IgD-negative memory B cell (primary cell): ENCODE data around the gene OCRL. TPM values are rescaled to one million over a fixed set of nuclear protein-coding genes. Genes with fewer than 3 reads are reported as not detected.
"Not testable (repeated sequence)": the region's sequence is repeated elsewhere in the genome, so short reads cannot be mapped to it uniquely, and the experiment has no call there.

Experiments
- H3K27ac Mint-ChIP-seq, 3 donors: one replicate each; pipeline ENCODE4 v1.8.0; 2020 to 2022; ENCODE audit warnings: mild to moderate bottlenecking in 3 of 3, mixed read lengths in 3 of 3, moderate library complexity in 1 of 3
- H3K27me3 Mint-ChIP-seq: one replicate; pipeline ENCODE4 v1.8.0; 2021; ENCODE audit warnings: mixed read lengths
- H3K36me3 Mint-ChIP-seq: one replicate; pipeline ENCODE4 v1.8.0; 2020; ENCODE audit warnings: mild to moderate bottlenecking, mixed read lengths
- H3K4me1 Mint-ChIP-seq, 3 donors: one replicate each; pipeline ENCODE4 v1.8.0; 2020 to 2022; ENCODE audit warnings: mixed read lengths in 3 of 3, mild to moderate bottlenecking in 1 of 3
- H3K4me3 Mint-ChIP-seq, 4 donors: one replicate each; pipeline ENCODE4 v1.8.0; 2020 to 2022; ENCODE audit warnings: mild to moderate bottlenecking in 4 of 4, mixed read lengths in 4 of 4, moderate library complexity in 3 of 4
- H3K9me3 Mint-ChIP-seq, 3 donors: one replicate each; pipeline ENCODE4 v1.8.0; 2020 to 2021; ENCODE audit warnings: mixed read lengths in 3 of 3, mild to moderate bottlenecking in 1 of 3
- polyA plus RNA-seq: library from polyadenylated mRNA; unstranded; fragments of 300-500 nt; fragmentation: Illumina TruSeq; gene quantifications from one replicate; pipeline ENCODE4 v1.2.3, GENCODE V29; 2021

The OCRL gene
- polyA plus RNA-seq, 1 donor from 2014 or later, result 0.85 TPM

DNA sequence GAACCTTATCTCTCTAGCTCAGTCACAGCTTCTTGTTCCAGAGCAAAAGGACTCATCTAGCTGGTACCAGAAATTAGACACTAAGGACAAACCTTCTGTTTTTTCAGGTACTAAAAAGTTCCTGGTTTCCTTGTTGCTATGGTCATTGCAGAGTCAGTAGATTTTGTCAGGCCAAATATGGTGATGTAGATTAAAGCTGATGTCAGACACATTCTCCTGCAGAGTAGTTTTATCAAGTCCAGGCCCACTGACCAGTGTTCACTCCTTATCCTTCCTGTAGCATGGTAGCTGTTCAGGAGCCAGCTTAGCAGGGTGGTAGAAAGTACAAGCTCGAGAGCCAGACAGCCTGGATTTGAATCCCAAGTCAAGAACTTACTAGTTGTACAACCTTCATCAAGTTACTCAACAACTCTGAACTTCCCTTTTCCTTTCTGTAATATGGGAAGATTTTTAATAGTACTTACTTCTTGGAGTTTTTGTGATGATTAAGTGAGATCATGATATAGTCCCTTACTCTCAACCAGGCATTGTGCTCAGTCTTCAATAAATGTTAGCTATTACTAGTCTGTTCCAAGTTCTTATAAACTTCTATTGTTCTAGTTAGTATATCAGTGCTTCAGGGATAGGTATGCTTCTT is 17.9 kb downstream of the OCRL start:
- no peaks in the 10 kb centered on the region for H3K36me3 Mint-ChIP-seq
- no peaks in the 10 kb centered on the region for H3K4me1 Mint-ChIP-seq
- H3K9me3 Mint-ChIP-seq, result no peaks in the 10 kb centered on the region
- H3K27ac Mint-ChIP-seq, result no peak overlapping the region
- peaks cover 2% of the 10 kb centered on the region for H3K27me3 Mint-ChIP-seq
- no peak overlapping the region for H3K4me3 Mint-ChIP-seq

DNA sequence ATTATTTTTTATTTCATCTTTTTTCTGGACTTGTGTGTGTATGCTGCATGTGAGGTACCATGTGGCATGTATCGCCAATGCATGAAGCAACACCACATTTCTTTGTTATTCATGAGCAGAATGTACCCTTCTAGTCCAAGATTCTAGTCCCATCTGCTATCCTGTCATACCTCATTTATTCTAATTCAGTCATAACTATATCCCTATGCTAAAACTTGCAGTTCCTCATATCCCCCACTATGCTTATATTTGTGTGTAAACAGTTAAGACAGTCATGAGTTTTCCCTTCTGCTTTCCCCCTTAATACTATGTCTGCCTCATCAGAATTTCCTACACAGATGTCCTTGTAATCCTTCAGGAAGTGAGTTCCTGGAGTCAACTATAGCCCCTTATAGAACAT is 19.7 kb downstream of the OCRL start:
- no peaks in the 10 kb centered on the region for H3K36me3 Mint-ChIP-seq

DNA sequence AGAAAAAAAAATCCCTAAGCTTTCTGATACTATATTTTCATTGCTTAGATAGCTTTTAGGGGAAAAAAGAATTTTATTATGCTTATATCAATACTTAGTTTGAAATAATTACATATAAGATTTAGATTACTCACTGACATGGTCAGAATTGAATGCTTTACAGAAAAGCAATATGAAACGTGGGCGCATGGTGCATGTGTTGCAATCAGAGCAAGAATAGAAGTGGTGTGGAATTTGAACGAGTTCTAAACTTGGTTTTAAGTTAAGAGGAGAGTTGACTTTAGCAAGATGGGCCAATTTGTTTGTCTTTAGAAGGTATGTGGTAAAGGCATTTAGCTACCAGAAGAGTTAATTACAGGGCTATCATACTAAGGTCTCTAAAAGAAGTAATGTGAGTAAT is 21.4 kb downstream of the OCRL start:
- H3K27me3 Mint-ChIP-seq, result peaks cover 2% of the 10 kb centered on the region
- no peak overlapping the region for H3K4me3 Mint-ChIP-seq

More for the DNA sequence above, 19.7 kb downstream of the OCRL start:
- no peak overlapping the region for H3K4me3 Mint-ChIP-seq
- no peaks in the 10 kb centered on the region for H3K4me1 Mint-ChIP-seq
- peaks cover 0 to 2% (median 0%) of the 10 kb centered on the region in 3 donors for H3K9me3 Mint-ChIP-seq
- H3K27ac Mint-ChIP-seq, result no peak overlapping the region
- peaks cover 2% of the 10 kb centered on the region for H3K27me3 Mint-ChIP-seq

DNA sequence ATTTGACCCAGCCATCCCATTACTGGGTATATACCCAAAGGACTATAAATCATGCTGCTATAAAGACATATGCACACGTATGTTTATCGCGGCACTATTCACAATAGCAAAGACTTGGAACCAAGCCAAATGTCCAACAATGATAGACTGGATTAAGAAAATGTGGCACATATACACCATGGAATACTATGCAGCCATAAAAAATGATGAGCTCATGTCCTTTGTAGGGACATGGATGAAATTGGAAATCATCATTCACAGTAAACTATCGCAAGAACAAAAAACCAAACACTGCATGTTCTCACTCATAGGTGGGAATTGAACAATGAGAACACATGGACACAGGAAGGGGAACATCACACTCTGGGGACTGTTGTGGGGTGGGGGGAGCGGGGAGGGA is 24.3 kb downstream of the OCRL start:
- H3K36me3 Mint-ChIP-seq, H3K27me3 Mint-ChIP-seq, H3K4me1 Mint-ChIP-seq, H3K27ac Mint-ChIP-seq, H3K4me3 Mint-ChIP-seq, H3K9me3 Mint-ChIP-seq: not testable (repeated sequence)

More for the DNA sequence above, 21.4 kb downstream of the OCRL start:
- H3K9me3 Mint-ChIP-seq, result peaks cover 0 to 2% (median 2%) of the 10 kb centered on the region in 3 donors
- H3K27ac Mint-ChIP-seq, result no peak overlapping the region
- no peaks in the 10 kb centered on the region for H3K36me3 Mint-ChIP-seq
- H3K4me1 Mint-ChIP-seq, result peaks cover 0 to 5% (median 3%) of the 10 kb centered on the region in 3 donors

DNA sequence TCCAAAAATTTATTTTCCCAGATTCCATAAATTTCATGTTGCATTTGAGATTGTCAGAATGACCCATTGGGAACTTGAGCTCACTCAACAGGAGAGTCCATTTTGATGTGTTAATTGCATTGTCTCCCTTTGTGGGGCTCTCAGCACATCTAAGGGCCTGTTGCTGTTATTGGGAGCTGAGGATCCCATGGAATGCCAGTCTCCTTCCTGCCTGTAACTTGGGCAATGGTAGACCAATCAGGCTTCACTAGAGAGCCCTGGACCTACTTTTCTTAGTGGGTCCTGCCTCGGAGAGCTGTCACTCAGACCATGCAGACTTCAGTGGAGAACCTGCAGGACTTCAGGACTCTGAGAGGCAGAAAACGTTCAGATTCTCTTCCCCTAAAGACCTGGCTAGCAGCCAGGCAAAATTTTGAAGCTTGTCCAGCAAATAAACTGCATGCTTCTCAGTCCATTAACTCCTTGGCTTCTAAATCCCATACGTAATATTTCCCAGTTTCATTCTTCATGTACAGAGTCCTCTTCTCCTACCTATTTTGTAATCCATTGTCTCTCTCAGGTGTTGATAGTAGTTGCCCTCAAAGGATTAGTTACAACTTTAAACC is 25.1 kb downstream of the OCRL start:
- Mint-ChIP-seq H3K36me3 (peaks cover 2% of the 10 kb centered on the region), H3K4me3 (no peak overlapping the region), H3K4me1 (peaks cover 0 to 5% (median 3%) of the 10 kb centered on the region in 3 donors), H3K27ac (no peak overlapping the region), H3K27me3 (peaks cover 2% of the 10 kb centered on the region), H3K9me3 (peaks cover 0 to 2% (median 2%) of the 10 kb centered on the region in 3 donors)

DNA sequence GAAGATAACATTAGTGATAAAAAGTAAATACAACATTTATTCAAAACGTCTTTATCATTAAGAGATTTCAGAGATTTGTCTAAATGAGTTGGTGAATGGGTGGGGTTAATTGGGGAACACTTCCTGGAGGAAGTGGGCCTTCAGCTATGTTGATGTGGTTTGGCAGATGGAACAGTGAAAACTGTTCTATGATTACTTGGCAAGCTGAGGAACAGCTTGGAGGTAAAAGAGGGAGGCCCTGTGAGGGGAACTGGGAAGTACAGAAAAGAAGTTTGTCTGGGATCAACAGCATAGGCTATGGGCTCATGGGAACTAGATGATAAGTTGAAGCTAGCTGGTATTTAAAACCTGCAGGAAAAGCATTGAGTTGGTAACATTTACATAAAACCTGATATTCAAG is 26.0 kb downstream of the OCRL start:
- Mint-ChIP-seq H3K27me3 (peaks cover 2% of the 10 kb centered on the region), H3K27ac (no peak overlapping the region), H3K4me1 (peaks cover 0 to 5% (median 3%) of the 10 kb centered on the region in 3 donors), H3K36me3 (peaks cover 2% of the 10 kb centered on the region), H3K9me3 (peaks cover 0 to 2% (median 2%) of the 10 kb centered on the region in 3 donors), H3K4me3 (no peak overlapping the region)

DNA sequence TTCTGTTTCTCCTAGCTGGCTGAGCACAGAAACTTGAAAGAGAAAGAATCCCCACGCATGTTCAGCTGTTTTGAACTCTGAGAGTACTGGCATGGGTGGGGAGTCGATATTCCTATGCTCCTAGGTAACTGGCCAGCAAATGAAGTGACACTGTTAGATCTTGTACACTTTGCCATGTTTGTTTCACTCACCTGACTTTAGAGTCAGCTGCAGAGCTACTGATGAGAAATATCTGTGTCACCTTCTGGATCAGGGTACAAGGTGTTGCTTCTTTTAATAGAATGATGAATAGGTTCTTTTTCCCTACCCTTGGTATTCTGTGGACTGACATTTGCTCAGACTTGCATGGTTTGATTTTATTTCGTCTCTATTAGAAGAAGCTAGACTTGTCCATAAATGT is 28.3 kb downstream of the OCRL start:
- Mint-ChIP-seq H3K4me1 (peaks cover 0 to 5% (median 3%) of the 10 kb centered on the region in 3 donors), H3K9me3 (peaks cover 0 to 2% (median 2%) of the 10 kb centered on the region in 3 donors), H3K27me3 (no peaks in the 10 kb centered on the region), H3K27ac (no peak overlapping the region), H3K4me3 (no peak overlapping the region), H3K36me3 (peaks cover 2% of the 10 kb centered on the region)

DNA sequence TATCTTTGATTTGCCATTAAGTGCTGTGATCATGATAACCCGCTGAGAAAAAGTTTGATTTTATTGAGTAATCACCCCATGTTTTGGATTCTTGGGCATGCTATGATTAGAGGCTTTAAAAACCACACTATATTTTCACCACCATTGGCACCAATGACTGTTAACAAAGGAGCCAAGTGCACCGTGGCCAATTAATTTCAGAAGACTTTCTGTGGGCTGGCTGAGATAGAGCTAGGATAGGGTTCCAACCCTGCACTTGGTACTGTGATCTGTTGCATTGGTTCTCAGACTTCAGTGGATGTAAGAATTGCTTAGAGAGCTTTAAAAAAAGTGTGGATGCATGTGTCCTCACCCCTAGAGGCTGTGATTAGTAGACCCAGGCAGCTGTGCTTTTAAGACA is 32.4 kb downstream of the OCRL start:
- no peaks in the 10 kb centered on the region for H3K4me1 Mint-ChIP-seq
- H3K36me3 Mint-ChIP-seq, result peaks cover 2% of the 10 kb centered on the region
- no peak overlapping the region for H3K4me3 Mint-ChIP-seq
- H3K27me3 Mint-ChIP-seq, result no peaks in the 10 kb centered on the region
- peaks cover 0 to 3% (median 0%) of the 10 kb centered on the region in 3 donors for H3K9me3 Mint-ChIP-seq
- H3K27ac Mint-ChIP-seq, result no peak overlapping the region

DNA sequence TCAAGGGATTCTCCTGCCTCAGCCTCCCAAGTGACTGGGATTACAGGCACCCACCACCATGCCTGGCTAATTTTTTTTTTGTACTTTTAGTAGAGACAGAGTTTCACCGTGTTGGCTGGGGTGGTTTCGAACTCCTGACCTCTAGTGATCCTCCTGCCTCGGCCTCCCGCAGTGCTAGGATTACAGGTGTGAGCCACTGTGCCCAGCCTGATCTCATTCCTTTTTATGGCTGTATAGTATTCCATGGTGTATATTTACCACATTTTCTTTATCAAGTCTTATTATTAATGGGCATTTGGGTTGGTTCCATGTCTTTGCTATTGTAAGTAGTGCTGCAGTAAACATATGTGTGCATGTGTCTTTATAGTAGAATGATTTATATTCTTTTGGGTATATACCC is 33.6 kb downstream of the OCRL start:
- not testable (repeated sequence) for H3K9me3 Mint-ChIP-seq, H3K4me1 Mint-ChIP-seq, H3K4me3 Mint-ChIP-seq, H3K27ac Mint-ChIP-seq, H3K27me3 Mint-ChIP-seq, H3K36me3 Mint-ChIP-seq

DNA sequence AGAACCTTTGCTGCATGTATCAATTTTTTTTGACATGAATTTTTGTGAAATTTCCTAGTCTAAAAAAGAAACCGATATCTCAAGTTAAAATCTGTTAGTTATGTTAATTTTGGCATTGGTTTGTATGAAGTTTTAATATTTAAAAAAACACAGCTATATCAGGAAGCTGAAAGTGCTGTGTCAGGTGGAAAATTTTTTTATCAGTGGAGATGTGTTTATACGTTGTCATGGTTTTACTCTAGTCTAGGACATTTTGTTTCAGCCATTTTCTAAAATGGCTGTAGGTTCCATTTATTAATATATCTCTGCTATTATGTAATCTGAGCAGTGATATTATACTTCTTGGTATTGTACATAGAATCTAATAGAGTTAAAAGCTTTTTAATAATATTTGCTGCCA is 34.2 kb downstream of the OCRL start:
- Mint-ChIP-seq H3K27me3 (peaks cover 3% of the 10 kb centered on the region), H3K36me3 (no peaks in the 10 kb centered on the region), H3K4me3 (no peak overlapping the region), H3K9me3 (peaks cover 0 to 3% (median 0%) of the 10 kb centered on the region in 3 donors), H3K4me1 (no peaks in the 10 kb centered on the region), H3K27ac (no peak overlapping the region)

DNA sequence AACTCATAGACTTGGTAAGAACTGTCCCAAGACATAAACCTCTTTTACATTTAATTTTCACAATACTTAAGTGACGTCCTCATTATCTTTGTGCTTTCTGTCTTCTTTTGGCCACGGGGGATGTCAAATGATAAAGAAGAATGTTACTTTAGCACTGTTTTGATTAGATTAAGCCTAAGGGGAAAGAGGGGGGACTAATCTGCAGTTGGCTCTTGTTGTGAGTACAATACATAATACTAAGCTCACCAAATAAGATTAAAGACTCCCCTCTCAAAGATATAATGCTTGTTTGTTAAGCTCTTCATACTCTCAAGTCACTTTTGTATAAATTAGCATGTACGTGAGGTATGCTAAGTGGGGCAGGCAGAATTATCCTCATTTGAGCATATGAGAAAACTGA is 36.5 kb downstream of the OCRL start:
- Mint-ChIP-seq H3K4me1 (no peaks in the 10 kb centered on the region), H3K27ac (no peak overlapping the region), H3K4me3 (no peak overlapping the region), H3K36me3 (no peaks in the 10 kb centered on the region), H3K27me3 (peaks cover 3% of the 10 kb centered on the region), H3K9me3 (peaks cover 0 to 3% (median 0%) of the 10 kb centered on the region in 3 donors)

DNA sequence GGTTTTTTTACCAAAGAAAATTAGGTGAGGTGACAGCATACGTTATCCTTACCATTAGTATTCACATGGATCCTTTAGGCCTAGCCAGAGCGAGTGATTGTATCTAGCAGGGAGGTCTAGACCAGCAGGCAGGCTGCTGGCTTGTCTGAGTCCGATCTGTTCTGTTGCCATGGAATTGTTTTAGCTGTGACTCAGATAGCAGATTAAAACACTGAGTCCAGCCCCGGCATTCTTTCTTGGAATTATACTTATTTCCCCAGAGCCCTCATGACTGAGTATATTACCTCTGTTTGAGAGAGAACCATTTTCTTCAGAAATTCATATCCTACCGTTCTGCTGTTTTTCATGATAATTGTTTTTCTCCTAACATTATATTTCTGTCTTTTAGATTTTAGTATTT is 37.4 kb downstream of the OCRL start:
- Mint-ChIP-seq H3K36me3 (no peaks in the 10 kb centered on the region), H3K9me3 (peaks cover 0 to 3% (median 0%) of the 10 kb centered on the region in 3 donors), H3K4me3 (no peak overlapping the region), H3K27me3 (peaks cover 3% of the 10 kb centered on the region), H3K27ac (no peak overlapping the region), H3K4me1 (no peaks in the 10 kb centered on the region)

DNA sequence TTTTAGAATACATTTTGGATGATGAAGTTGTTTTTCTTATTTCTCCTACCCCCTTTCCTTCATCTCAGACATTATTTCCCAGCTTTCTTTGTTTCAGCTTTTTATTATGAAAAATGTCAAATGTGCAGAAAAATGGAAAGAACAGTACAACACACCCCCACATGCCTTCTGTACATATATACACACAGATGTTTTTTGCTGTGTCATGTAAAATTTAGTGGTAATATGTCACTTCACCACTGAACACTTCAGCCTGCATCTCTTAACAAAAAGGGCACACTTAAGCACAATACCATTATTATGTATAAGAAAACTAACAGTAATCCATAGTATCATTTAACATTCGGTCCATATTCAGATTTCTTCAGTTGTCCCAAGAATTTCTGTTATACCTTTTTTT is 37.8 kb downstream of the OCRL start:
- Mint-ChIP-seq H3K4me3 (no peak overlapping the region), H3K9me3 (peaks cover 0 to 3% (median 0%) of the 10 kb centered on the region in 3 donors), H3K27me3 (peaks cover 3% of the 10 kb centered on the region), H3K36me3 (no peaks in the 10 kb centered on the region), H3K4me1 (no peaks in the 10 kb centered on the region), H3K27ac (no peak overlapping the region)

DNA sequence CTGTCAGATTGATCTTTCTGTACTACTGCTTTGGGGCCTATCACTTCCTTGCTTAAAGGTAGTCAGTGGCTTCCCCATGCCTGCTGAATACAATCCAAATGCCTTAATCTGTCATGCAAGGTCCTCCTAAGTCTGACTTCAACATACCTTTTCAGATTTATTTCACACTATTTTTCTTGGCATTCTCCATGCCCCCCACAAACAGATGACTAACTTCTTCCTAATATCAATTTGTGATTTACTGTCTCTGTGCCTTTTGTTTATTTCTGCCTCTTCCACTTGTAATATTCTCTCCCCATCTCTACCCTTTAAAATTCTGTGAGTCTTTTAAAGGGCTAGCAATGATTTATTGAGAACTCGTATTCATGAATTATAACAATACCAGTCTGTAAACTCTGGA is 41.8 kb downstream of the OCRL start:
- no peak overlapping the region for H3K4me3 Mint-ChIP-seq
- H3K36me3 Mint-ChIP-seq, result no peaks in the 10 kb centered on the region
- peaks cover 5% of the 10 kb centered on the region for H3K27me3 Mint-ChIP-seq
- no peaks in the 10 kb centered on the region for H3K9me3 Mint-ChIP-seq
- H3K4me1 Mint-ChIP-seq, result no peaks in the 10 kb centered on the region
- H3K27ac Mint-ChIP-seq, result no peak overlapping the region

DNA sequence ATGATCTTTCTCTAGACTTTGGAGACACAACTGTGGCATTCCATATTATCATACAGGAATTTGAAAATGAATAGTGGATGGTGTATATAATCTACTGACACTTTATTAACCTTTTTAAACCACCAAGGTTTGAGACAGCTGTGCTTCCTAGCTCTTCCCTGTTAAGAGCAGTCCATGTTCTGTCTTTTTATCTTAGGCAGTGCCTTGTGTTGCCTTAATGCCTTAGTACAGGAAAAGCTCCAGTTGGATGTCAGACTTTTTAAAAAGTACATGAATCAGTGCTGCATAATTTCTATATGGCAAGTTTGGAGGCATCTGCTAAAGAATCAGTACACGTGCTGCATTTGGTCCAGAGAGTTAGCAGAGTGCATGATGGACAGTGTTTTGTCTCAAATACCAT is 45.1 kb downstream of the OCRL start:
- peaks cover 2% of the 10 kb centered on the region for H3K27me3 Mint-ChIP-seq
- H3K27ac Mint-ChIP-seq, result no peak overlapping the region
- no peaks in the 10 kb centered on the region for H3K4me1 Mint-ChIP-seq
- H3K4me3 Mint-ChIP-seq, result no peak overlapping the region
- no peaks in the 10 kb centered on the region for H3K9me3 Mint-ChIP-seq
- no peaks in the 10 kb centered on the region for H3K36me3 Mint-ChIP-seq

DNA sequence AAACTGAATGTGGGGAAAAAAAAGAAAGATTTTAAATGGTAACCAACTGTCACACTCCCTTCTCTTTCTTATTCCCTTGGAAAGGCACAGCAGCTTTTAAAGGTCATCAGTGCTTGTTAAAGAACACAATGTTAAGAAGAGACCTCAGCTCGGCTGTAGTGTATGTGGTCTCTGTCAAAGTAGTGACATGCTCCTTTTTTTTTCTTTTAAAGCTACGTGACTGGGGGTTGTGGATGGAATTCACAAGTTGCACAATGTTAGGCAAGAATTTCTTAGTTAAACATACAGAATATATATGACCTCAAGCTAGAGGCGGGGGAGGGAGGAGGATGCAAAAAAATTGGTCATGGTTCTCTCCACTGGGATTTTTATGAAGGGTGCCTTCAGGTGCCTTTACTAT is 45.6 kb downstream of the OCRL start:
- H3K9me3 Mint-ChIP-seq, result no peaks in the 10 kb centered on the region
- H3K4me1 Mint-ChIP-seq, result no peaks in the 10 kb centered on the region
- H3K27me3 Mint-ChIP-seq, result peaks cover 2% of the 10 kb centered on the region
- no peak overlapping the region for H3K4me3 Mint-ChIP-seq
- H3K27ac Mint-ChIP-seq, result no peak overlapping the region
- peaks cover 2% of the 10 kb centered on the region for H3K36me3 Mint-ChIP-seq
